ENCODE results near the gene PDE4C.
A peak's percentile ranks its signal among the peaks of the same experiment; 100 is the strongest.

The PDE4C gene

GRCh38 chr19:18198374-18198773 is 27.9 kb downstream of the PDE4C start:
- DNase-seq (ENCODE audit: low spot score) = no peak

- no peak for DNase-seq (ENCODE audit: low spot score)
These were observed 28.3 kb downstream of the PDE4C start for GRCh38 chr19:18197941-18198340.

- no peak for DNase-seq (ENCODE audit: low spot score)
These were observed 28.9 kb downstream of the PDE4C start for GRCh38 chr19:18197306-18197705.

- no peak for DNase-seq (ENCODE audit: low spot score)
These were observed 29.8 kb downstream of the PDE4C start for GRCh38 chr19:18196511-18196845.

GRCh38 chr19:18194554-18195238 is 31.5 kb downstream of the PDE4C start:
- DNase-seq (ENCODE audit: low spot score) = peak; percentile 75

- DNase-seq (ENCODE audit: low spot score) = no peak
These were observed 32.1 kb downstream of the PDE4C start for GRCh38 chr19:18194181-18194530.

- no peak for DNase-seq (ENCODE audit: low spot score)
These were observed 32.7 kb downstream of the PDE4C start for GRCh38 chr19:18193388-18194180.

- DNase-seq (ENCODE audit: low spot score) = peak; percentile 98
These were observed 33.4 kb downstream of the PDE4C start, which contains the start of gene MPV17L2 for GRCh38 chr19:18192673-18193387. TSS of gene MPV17L2 (plus strand) at chr19:18193218. CDS start at chr19:18193282, 64 bp downstream.

- DNase-seq (ENCODE audit: low spot score) = no peak
These were observed 34.6 kb downstream of the PDE4C start for GRCh38 chr19:18191640-18192062.

GRCh38 chr19:18190278-18190677 is 36.0 kb downstream of the PDE4C start:
- no peak for DNase-seq (ENCODE audit: low spot score)

- DNase-seq (ENCODE audit: low spot score) = no peak
These were observed 40.7 kb downstream of the PDE4C start for GRCh38 chr19:18185538-18185937.

GRCh38 chr19:18183529-18183928 is 42.7 kb downstream of the PDE4C start:
- DNase-seq (ENCODE audit: low spot score) = no peak

GRCh38 chr19:18179957-18180356 is 46.3 kb downstream of the PDE4C start:
- no peak for DNase-seq (ENCODE audit: low spot score)

- DNase-seq (ENCODE audit: low spot score) = no peak
These were observed 49.6 kb downstream of the PDE4C start for GRCh38 chr19:18176367-18177310.

GRCh38 chr19:18174983-18175382 is 51.3 kb downstream of the PDE4C start:
- no peak for DNase-seq (ENCODE audit: low spot score)
